ENCODE results near the gene ABCD1.
"Not testable (repeated sequence)": the region's sequence is repeated elsewhere in the genome, so short reads cannot be mapped to it uniquely, and the experiment has no call there.

Gene ABCD1

DNA sequence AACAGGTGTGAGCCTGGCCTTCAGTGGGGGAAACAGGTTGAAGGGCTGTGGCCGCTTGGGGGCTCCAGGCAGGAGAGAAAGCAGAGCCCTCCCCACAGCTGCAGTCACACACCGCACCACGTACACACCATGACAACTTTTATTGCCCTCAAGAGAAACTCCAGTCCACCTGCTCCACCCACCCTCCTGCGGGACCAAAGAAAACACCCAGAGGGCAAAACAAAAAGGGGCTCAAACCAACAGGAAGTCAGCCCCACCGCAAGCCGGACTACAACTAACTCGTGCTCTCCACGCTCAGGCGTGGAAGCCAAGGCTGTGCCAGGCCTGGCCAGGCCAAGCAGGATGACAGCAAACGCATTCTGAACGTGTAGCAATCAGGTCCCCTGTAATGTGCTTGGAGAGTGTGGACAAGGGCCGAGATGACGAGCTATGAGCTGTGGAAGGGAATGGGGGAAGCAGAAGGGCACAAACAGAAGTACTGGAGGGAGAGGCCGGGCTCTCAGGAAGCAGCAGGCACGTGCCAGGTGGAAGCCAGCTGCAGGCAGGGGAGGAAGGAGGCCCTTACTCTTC is 24.2 kb upstream of the ABCD1 start:
- DNase-seq (ENCODE audit: insufficient read length, low spot score) (no peak), FAIRE-seq (no peak)
- TF ChIP-seq POLR2A (IDR thresholded peaks at IDR 0.05; ENCODE audit: low read depth, low read length), result no peak

- no peak for DNase-seq (ENCODE audit: insufficient read length, low spot score)
- no peak for FAIRE-seq
- TF ChIP-seq POLR2A (IDR thresholded peaks at IDR 0.05; ENCODE audit: low read depth, low read length), result no peak
Measured at GRCh38 chrX:153700967-153701366, 23.7 kb upstream of the ABCD1 start.

- no peak for DNase-seq (ENCODE audit: insufficient read length, low spot score)
- TF ChIP-seq POLR2A (IDR thresholded peaks at IDR 0.05; ENCODE audit: low read depth, low read length), result no peak
- no peak for FAIRE-seq
Measured at GRCh38 chrX:153701706-153702105, 22.9 kb upstream of the ABCD1 start.

GRCh38 chrX:153702336-153703035 is 22.2 kb upstream of the ABCD1 start:
- FAIRE-seq, result no peak
- no peak for TF ChIP-seq POLR2A (IDR thresholded peaks at IDR 0.05; ENCODE audit: low read depth, low read length)

GRCh38 chrX:153703036-153703370 is 21.7 kb upstream of the ABCD1 start:
- no peak for DNase-seq (ENCODE audit: insufficient read length, low spot score)
- no peak for TF ChIP-seq POLR2A (IDR thresholded peaks at IDR 0.05; ENCODE audit: low read depth, low read length)
- FAIRE-seq, result no peak

More at GRCh38 chrX:153702336-153703035, 22.2 kb upstream of the ABCD1 start:
- no peak for DNase-seq (ENCODE audit: insufficient read length, low spot score)

GRCh38 chrX:153704021-153704526 is 20.6 kb upstream of the ABCD1 start:
- no peak for TF ChIP-seq POLR2A (IDR thresholded peaks at IDR 0.05; ENCODE audit: low read depth, low read length)
- FAIRE-seq, result no peak
- DNase-seq (ENCODE audit: insufficient read length, low spot score), result no peak

- not testable (repeated sequence) for FAIRE-seq; DNase-seq (ENCODE audit: insufficient read length, low spot score)
Measured at GRCh38 chrX:153704631-153705402, 19.8 kb upstream of the ABCD1 start.

- DNase-seq (ENCODE audit: insufficient read length, low spot score); FAIRE-seq: not testable (repeated sequence)
Measured at GRCh38 chrX:153705403-153706060, 19.1 kb upstream of the ABCD1 start.

- no peak for FAIRE-seq
- no peak for TF ChIP-seq POLR2A (IDR thresholded peaks at IDR 0.05; ENCODE audit: low read depth, low read length)
- no peak for DNase-seq (ENCODE audit: insufficient read length, low spot score)
Measured at GRCh38 chrX:153706799-153707198, 17.9 kb upstream of the ABCD1 start.

DNA sequence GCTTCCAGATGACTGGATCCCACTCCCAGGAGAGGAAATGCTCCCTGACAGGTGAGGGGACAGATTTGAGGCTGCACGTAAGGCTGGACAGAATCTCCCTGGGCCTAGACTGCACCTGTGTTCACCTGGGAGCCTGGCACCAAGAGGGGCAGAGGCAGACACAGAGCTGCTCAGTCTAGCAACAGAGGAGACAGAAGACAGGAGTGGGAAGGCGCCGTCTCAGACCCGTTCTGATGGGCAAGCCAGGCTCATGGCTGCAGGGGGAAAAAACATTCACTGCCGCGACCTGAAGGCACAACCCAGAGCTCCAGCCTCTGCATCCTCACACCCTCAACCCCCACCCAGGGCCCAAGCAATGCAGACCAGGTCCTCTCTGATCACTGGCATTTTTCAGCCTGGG is 17.2 kb upstream of the ABCD1 start:
- FAIRE-seq (no peak), DNase-seq (ENCODE audit: insufficient read length, low spot score) (no peak)
- TF ChIP-seq POLR2A (IDR thresholded peaks at IDR 0.05; ENCODE audit: low read depth, low read length), result no peak

GRCh38 chrX:153708415-153708814 is 16.2 kb upstream of the ABCD1 start:
- no peak for TF ChIP-seq POLR2A (IDR thresholded peaks at IDR 0.05; ENCODE audit: low read depth, low read length)
- FAIRE-seq, result peak; percentile 71
- DNase-seq (ENCODE audit: insufficient read length, low spot score), result peak; percentile 88

GRCh38 chrX:153709726-153710674 is 14.7 kb upstream of the ABCD1 start:
- no peak for FAIRE-seq
- TF ChIP-seq POLR2A (IDR thresholded peaks at IDR 0.05; ENCODE audit: low read depth, low read length), result no peak
- no peak for DNase-seq (ENCODE audit: insufficient read length, low spot score)

DNA sequence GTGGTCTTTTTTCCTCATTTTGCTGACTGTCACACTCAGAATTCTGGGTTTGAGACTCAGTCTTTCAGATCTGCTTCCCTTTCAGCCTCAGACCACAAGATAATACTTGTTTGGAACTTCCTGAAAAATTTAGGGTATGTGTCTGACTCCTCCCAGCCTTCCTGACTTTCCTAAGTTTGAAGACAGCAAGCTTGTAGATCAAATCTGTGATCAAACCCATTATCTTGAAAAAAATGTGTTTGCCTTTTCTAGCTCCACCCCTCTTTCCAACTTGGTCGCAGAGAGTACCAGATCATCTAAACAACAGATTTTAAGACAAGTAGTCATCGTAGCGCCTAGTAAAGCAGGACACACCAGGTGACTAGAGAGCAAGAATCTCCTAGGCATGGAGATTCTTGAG is 10.4 kb upstream of the ABCD1 start:
- FAIRE-seq, result no peak

More for the DNA sequence above, 10.4 kb upstream of the ABCD1 start:
- DNase-seq (ENCODE audit: insufficient read length, low spot score), result no peak
- TF ChIP-seq POLR2A (IDR thresholded peaks at IDR 0.05; ENCODE audit: low read depth, low read length), result no peak
